RPMI8226 (cell line): ENCODE results near the gene CYP11A1.

Experiments
- DNase-seq: peaks from one replicate; pipeline ENCODE4 v3.0.0-alpha.2; 2015

CYP11A1 gene

DNA sequence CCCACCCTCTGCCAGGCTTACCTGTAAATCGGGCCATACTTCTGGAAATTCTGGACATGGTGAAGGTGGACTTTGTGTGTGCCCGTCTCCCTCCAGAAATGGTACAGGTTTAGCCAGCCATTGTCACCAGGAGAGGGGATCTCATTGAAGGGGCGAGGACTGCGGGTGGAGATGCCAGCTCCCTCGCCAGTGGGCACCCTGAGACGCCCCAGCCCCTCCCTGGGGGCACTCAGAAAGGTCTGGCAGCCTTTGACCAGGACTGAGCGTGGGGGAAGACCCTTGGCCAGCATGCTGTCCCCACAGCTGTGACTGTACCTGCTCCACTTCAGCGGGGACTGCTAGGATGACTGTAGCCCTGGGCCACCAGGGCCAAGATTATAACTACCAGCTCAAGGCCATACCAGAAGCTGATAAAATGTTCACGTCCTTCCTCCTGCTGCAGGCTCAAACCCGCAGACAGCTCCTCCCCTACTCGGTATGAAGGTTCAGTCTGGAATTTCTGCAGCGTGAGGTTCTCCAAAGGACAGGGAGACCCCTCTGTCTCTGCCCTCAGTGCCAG is at the start of gene CYP11A1:
TSS of gene CYP11A1 (minus strand) at position 351 of the 559 bp plus-strand sequence. CDS start at position 290, 61 bp downstream.
- no peak for DNase-seq

DNA sequence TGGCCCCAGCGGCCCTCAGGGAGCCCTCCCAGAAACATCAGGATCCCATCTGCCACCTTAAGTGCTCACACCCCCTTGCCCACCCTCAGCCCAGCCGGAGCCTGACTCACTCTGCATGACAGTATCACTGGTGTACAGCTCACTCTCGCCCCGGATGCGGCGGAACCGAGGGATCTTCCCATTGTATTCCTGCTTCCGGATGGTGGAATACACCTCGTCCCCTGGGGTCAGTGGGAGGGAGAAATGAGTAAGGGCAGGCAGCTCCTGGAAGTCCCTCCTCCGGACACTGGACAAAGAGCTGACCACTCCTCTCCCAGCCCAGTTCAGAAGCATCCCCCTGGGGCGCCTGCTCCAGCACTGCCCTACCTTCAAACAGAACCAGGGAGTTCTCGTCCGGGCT is 49.8 kb upstream of the CYP11A1 start:
- DNase-seq = no peak

DNA sequence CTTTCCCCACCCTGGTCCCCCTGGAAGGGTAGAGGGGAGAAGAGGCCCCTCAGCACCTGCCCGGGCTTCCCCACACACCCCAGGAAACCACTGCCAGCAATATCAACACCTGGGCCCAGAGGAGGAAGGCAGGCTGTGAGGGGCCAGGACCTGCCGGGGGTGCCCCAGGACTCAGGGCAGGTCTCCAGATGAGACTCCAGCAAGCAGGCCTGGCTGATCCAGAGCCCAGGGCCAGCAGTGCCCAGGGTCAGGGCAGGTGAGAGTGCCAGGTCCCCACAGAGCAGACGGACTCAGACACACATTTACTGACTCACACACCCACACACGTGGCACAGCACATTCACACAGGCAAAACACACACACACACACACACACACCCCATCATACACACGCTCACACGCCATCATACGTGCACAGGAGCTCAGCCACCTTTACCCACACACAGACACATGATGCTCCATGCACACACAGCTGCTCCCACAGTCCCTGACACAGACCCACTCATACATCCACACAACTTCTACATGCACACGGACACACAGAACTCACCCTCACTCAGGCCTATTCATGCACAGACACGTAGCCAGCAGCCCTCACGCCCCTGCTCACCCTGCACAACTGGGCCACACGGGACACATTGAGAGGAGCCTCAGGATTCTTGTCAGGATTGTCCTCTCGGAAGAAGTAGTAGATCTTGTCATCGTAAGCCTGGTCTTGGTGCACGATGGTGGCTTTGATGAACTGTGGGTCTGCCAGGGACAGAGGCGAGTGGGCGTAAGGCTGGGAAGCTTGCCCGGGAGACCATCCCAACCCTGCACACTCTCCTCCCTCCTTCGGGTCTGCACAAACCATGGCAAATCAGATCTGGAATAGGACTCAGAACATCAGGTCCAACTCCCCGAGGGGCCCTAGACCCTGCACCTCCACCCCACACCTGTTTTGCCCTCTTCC is 48.8 kb upstream of the CYP11A1 start:
- DNase-seq = no peak

DNA sequence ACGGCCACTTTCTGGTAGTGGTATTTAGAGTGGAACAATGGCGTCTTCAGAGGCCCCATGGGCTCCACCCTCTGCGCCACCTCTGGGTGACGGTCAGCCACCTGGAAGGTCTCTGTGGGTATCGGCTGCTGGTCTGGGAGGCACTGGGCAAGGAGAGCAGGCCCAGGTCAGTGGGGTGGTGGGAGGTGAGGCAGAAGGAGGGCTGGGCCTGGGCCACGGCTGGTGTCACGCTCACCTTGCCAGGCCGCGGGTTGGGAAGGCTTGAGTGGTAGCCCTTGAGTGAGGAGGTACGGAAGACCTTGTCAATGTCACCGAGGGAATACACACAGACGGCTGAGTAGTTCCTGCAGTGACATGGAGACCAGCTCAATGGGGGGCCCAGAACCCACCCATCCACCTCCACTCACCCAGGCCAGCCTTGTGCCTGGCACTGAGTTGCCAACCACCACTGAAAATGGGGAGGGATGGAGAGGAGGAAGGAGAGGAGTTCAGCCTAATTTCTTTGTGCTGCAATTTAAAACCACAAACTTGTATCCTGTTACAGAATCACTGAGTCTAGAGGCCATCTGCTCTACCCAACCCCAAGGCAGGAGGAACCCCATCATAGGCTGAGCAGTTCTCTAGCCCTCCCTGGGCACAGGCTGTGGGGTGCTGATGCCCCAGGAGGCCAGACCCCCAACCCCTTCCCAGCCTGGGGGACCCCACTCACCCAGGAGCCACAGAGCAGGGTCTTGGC is 47.3 kb upstream of the CYP11A1 start:
- DNase-seq = no peak

DNA sequence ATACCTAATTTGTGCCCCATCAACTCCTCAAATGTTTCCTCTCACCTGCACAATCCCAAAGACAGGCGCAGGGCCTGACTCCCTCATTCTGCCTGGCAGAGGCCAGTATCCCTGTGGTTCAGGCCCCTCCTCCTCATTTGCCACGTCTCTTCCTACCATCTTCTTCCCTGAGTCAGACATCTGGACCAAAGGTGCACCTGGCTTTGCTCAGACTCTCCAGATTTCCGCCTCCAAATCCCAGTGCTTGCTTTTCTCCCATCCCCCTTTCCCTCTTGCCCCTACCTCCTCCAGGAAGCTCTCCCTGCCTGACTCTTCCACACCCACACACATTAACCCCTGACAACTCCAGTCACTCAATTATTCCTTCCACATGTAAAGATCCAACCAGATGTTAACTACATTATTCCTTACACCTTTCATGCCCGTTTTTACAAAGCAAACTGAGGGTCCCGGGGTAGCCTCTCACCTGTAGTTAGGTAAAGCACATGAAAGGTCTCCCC is 46.7 kb upstream of the CYP11A1 start:
- no peak for DNase-seq

DNA sequence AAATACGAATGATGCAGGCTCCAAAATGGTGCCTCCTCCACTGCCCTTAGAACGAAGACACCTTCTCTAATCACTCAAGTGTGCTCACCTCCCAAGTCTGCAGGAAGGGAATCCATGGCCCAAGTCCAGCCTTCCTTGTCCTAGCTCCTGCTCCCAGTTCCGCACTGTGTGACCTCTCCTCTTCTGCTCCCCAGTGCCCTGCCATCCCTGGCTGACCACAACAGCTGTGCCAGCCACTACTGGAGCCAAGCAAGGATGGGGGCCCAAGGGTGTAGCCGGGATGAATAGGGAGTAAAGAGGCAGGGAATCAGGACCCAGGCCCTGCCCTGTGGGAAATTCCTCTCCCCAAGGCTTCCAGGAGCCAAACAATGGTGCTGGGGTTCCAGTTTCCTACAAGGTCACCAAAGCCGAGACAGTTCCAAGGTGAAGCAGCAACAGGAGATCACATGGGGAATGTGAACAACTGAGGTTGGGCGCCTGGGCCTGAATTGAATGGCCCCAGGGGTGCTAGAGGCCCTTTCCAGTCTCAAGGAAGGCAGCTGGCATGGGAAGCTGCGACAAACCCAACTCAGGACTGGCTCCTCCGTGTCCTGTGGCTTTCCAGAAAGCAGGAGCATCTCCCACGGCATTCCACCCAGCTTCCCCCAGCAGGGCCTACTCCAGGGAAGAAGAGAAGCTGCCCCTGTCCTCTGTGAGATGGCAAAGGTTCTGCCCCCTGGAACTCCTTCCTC is 46.1 kb upstream of the CYP11A1 start:
- no peak for DNase-seq

DNA sequence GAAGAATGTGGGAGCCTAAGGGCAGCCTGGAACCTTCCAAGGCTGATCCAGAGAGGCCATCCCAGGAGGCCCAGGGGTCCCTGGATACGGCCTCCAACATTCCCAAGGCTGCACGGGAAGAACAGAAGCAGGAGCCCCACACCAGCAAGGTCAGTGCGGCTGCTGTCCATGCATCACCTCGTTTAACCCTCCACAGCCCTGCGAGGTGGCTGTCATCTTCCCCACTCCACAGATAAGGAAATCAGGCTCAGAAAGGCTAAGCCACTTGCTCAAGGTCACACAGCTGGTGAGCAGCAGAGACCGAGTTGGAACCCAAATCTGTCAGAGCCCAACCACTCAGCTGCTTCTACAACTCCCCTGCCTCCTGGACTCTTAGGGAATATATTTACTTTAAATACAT is 44.7 kb upstream of the CYP11A1 start:
- DNase-seq = no peak

DNA sequence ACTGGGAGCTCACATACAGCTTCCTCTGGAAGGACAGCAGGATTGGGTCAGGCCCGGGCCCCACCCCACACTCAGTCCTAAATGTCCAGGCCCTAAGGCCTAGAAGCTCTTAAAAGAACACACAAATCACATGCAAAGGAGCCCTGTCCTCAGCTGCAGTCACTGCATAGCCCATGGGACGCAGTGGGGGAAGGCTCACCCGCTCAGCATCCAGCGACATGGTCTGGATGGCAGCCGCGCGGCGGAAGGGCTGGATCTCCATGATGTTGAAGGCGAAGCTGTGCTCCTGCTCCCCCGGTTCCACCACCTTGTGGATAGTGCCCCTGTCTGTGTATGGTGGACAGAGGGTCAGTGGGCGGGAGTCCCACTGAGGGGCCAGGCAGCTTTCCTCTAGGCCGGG is 44.2 kb upstream of the CYP11A1 start:
- DNase-seq = no peak

DNA sequence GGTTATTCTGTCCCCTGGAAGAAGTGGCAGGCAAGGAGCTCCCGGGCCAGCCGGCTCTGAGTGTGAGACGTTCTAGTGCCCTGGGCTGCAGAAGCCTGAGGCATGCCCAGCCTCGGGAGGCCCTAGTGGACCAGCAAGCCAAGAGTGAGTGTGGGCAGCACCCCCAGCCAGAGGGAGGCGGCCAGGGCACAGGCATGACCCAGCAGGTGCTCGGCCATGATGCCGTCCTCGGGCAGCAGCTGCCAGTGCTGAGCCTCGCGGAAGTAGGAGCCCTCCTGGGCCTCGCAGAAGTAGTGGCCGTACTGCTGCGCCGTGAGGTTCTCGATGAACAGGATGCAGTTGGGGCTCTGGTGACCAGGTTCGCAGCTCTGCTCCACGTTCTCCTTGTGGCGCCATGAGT is 43.1 kb upstream of the CYP11A1 start:
- DNase-seq = no peak

DNA sequence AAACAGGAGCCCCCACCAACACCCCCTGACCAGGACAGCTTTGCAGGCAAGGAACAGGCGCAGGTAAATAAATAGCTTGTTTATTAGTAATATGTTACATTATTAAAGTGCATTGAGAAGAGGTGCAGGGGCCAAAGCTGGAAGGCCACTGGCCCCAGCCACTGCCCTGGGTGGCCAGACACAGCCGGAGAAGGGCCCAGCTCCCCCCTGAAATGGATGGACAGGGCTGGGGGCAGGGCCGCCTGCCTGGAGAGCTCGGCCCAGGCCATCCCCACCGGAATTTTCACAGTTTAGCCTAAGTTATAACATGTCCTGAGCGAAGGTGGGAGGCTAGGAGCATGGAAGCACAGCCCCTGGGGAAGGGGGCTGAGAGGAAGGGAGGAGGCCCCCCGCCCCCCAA is 41.8 kb upstream of the CYP11A1 start:
- no peak for DNase-seq

DNA sequence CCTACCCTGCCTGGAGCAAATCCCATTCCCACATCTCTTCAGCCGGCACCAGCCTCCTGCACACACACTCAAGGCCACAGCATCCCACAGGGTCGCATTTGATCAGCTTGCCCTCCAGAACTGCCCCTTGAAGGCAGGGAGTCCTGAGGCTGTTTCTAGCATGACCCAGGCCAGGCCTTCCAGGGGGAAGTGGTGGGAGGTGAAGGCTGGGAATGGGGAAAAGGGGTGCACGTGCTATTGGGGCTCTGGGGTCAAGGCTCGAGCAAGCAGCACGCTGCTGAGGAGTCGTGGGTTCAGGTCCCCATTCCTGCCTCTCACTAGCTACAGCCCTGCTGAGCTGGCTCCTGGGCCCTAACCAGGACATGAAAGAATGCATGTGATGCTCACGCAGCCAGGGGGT is 41.4 kb upstream of the CYP11A1 start:
- no peak for DNase-seq

DNA sequence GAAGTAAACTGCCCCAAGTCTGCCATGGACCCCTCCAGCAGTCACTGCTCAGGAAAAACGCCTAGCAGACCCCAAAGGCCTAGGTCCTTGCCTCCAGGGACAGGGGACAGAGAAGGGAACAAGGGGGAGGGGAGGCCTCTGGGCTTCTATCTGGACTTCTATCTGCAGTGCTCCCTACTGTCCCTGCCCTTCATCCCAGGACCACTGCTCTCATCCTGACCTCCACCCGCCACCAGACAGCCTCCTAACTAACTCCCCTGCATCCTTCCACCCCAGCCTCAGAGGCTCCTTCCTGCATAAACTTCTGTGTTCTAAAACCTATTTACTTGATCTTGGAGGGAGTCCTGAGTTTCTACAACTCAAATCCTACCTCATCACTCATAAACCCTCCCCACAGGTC is 40.9 kb upstream of the CYP11A1 start:
- no peak for DNase-seq

DNA sequence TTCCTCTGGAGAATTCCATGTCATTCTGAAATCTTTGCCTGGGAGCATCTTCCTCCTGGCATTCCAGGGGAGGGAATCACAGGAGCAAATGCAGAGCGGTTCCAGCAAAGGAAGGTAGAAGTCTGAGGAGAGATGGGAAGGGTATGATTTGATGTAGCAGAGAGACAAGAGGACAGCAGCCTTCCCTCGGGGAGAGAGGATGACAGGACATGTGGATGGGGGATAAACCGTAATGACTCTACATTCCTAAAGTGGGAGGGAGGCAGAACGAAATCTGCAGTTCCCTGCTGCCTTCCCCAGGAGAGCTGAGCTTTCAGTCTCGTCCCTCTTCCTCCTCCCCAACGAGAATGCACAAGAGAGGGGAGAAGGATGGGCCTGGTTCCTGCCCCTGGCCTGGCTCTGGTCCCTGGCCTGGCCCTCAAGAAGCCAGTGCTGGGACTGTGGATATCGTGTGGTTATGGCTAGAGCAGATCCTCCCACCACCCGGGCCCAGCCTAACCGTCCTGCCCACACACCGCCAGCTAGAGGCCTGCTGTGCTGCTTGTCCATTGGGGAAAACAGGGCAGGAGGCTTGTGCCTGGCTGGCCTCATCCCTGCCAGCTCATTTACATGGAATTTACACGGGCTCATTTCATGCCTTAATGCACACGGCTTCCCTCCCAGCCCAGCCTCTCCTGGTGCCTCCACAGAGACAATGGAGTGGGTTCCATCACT is 39.7 kb upstream of the CYP11A1 start:
- no peak for DNase-seq

DNA sequence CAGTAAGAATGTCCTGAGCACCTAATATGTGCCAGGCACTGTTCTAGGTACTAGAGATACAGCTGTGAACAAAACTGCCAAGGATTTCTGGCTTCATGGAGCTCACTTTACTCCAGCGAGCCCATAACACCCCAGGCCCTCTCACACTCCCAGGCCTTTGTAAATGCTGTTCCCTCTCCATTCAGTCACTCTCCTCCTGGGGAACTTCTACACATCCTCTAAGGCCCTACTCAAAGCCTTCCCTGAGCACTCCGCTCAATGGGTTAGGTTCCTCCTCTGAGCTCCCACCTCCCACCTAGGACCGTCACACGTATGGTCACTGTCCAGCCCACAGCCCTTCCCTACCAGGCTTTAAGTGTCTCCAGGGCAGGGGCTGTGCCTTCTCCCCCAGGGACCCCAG is 39.1 kb upstream of the CYP11A1 start:
- no peak for DNase-seq

DNA sequence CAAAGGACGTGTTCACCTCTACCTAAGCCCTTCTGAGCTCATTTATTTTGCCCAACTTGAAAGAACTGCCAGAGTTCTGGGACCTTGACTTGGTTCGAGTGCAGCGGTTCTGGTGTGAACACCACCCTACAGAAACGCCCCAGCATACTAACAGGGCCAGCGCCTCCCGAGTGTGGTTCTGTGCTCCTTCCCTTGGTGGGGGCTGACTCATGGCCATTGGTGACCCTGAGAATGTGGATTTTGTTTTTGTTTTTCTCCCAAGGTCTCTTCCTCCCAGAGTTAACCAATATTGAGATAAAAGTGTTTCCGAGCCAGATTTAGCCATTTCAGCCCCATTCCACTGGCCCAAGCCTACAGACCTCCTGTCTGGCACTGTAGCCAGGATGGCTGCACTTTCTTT is 38.4 kb upstream of the CYP11A1 start:
- DNase-seq = no peak

DNA sequence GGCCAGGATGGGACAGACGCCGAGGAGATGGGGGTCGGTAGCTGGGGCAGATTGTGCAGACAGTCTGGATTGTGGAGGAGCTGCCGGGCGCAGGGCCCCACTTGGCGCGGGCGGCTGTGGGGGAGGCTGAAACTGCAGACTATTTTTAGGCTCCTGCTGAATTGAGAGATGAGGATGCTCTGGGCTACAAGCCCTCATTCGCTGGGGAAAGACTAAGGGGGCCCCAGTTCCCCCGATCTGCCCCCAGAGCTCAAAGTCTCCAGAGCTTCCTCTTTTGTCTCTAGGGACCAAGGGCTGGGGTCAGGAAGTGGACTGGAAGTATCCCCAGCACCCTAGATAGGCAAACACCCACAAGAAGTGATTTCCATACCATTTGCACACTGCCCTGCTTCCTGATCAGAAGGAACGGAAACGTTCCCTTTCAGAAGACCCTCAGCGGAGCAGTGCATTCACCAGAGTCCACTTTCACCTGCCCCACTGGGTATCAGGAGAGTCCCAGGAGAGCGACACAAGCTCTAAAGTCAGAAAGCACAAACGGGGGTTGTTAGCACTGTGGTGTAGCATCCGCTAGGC is 36.6 kb upstream of the CYP11A1 start:
- DNase-seq = no peak

DNA sequence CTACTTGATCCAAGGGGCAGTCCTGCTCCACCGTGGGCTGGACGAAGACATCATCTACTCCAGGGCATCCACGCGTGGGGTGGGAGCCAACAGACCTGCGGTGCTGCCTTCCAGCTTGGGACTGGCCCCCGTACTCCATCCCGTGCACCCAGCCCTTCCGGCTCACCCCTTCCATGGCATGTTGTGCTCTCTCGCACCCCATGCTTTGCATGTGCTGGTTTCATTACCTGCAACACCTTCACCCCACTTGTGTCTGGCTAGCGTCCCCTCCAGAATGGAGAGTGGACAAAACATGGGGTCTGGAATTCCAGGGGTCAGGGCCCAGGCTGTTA is 36.1 kb upstream of the CYP11A1 start:
- DNase-seq = no peak

DNA sequence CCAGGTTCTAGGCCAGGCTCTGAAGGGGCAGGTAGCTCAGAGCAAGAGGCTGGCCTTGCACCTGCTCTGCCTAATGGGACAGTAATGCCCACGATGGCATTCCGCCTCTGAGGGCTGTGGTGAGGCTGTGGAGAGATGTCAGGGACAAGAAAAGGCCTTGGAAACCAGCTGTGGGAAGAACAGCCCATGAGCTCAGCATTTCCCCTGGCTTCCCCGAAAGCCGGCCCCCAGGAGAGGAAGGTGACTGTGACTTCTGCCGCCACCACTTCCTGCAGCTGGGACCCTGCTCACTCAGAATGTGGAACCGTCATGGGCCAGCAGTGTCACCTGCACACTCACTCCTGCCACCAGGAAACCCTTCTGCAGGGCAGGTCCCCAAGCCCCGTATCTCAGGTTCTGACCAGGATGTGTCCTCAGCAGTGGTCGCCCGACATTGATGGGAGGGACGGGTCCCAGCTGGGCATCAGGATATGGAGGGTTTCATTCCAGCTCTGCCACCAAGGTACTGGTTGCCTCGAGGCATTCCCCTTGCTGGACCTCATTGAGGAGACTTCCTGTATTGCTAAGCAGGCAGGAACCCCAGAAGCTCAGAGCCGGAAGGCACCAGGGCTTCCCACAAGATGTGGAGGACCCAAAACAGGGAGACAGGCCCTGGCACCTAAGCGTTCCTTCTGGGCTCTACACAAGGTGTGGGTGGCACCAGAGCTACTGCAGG is 35.6 kb upstream of the CYP11A1 start:
- peak; percentile 93 for DNase-seq

DNA sequence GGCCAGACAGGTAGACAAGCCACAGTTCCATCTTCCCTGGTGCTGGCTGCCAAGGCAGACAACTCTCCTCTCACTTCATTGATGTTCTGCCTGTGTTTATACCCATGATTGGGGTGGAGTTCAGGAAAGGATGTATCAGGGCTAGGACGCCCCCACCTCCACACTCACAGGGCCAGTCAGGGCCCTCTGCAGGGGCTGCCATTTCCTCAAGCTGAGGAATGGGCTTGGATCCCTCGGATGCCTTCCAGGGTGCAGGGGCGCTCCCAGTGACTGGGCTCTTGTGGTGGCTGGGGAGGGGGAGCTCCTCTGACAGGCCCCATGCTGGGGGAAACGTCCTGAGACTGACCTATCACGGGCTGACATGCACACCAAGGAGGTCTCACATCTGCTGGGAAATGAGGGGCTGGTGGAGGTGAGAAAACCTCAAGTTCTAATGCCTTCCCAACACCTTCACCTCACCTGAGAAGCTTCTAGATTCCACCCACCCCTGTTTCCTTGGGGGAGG is 34.9 kb upstream of the CYP11A1 start:
- DNase-seq = no peak

DNA sequence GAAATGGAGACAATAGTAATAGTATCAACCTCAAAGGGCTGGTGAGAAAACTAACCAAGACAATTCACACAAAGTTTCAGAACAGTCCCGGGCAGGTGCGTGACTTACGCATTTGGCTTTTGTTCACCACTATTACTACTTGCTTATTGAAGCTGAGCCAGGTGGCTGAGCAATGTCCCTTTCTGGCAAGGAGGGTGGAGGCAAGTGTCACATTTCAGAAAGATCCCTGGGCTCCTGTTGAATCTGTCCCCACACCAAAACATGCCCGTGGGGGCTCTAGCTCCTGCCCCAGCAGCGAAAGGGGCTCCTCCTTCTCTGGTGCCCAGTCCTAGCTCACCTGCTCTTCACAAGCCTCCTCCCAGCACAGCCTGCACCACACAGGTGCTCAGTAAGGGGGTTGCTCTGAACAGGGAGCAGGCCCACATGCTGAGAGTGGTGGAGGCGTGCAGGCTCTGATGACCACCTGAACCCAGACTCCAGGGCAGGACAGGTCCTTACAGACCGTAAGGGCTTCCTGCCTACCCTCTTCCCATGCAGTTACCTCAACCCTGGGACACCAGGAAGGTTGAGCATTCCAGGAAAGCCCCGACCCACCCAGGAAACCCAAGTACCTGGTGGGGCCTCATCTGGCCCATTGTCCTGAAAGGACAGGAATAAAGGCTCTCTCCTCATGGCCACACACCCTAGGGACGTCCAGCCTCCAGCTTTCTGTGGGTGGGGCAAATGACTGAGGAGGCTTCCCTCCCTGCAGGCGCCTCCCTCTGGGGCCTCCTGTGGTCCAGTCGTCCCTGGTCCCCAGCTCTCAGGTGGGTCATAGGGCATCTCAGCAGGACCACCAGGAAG is 33.7 kb upstream of the CYP11A1 start:
- peak; percentile 89 for DNase-seq
